LNCAP (cell line): ENCODE data around the gene CANT1.

Experiments used
- TF ChIP-seq, protein P1 (sequence below): fragments of 450-650 bp; IDR thresholded peaks from 2 replicates; pipeline ENCODE4 v1.5.1; 2017; ENCODE audit warnings: mild to moderate bottlenecking

CANT1 gene

DNA sequence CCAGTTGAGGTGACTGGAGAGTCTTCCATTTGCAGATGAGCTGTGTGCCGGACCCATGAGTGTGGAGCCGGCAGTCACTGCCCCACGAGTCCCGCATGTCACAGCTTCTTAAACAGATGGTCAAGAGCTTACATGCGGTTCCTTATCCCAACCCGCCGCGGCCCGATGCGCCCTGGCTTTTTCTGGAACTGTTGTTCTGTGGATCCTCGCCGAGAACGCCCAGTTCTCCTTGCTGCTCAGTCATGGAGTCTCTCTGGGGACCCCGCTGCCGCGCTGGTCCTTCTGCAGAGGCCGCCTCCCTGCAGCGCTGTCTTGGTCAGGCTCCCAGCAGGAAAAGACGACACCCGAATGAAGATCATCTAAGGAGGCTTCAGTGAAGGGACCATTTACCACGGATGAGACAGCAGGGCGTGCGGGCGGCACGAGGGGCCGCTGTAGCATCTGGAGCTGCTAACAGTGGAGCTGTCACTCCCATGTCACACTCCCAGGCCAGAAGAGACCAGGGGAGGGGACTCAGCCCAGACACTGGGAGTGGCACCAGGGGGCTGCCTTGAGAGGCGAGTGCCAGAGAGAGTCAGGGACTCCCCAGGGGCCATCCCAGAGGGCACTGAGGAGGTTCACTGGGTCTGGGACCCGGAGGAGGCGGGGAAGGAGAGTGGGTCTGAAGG is 19.1 kb downstream of the CANT1 start:
- TF ChIP-seq, protein P1, sequence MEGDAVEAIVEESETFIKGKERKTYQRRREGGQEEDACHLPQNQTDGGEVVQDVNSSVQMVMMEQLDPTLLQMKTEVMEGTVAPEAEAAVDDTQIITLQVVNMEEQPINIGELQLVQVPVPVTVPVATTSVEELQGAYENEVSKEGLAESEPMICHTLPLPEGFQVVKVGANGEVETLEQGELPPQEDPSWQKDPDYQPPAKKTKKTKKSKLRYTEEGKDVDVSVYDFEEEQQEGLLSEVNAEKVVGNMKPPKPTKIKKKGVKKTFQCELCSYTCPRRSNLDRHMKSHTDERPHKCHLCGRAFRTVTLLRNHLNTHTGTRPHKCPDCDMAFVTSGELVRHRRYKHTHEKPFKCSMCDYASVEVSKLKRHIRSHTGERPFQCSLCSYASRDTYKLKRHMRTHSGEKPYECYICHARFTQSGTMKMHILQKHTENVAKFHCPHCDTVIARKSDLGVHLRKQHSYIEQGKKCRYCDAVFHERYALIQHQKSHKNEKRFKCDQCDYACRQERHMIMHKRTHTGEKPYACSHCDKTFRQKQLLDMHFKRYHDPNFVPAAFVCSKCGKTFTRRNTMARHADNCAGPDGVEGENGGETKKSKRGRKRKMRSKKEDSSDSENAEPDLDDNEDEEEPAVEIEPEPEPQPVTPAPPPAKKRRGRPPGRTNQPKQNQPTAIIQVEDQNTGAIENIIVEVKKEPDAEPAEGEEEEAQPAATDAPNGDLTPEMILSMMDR = no peak

DNA sequence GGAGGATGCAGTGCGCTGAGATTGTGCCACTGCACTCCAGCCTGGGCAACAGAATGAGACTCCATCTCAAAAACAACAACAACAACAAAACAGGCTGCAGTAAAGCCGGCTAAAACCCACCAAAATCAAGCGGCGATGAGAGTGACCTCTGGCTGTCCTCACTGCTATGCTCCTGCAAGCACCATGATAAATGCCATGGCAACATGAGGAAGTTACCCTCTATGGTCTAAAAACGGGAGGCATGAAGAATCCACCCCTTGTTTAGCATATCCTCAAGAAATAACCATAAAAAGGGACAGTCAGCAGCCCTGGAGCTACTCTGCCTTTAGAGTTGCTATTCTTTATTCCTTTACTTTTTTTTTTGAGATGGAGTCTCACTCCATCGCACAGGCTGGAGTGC is 21.4 kb downstream of the CANT1 start:
- TF ChIP-seq, protein P1 = no peak

DNA sequence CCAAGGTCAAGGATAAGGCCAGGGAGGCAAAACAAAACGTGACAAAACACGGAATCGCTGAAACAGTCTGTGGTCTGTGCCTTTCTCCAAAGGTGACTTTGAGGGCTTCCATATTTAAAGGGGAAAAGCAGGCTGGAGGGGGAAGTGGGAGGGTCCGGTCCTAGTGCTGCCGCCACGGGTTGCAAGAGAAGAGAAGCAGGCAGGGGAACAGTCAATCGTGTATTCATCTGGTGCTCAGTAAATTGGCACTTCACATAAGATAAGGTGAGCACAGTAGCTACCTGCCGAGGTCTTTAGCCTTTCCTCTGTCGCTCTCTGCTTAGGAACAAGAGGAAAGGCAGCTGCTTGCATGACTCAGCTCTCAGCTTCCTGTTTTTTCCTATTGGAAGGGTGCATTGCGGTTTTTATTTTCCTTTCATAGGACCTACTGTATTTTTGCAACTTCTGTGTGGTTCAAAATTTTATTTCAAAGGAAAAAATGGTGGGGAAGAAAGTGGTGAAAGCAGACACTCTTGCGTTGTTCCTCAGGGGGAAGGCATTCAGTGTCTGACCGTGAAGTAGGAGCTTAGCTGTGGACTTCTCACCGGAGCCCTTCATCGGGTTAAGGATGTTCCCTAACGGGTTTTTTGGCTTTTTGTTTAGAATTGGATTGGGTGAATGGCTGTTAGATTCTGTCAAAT is 22.8 kb downstream of the CANT1 start:
- TF ChIP-seq, protein P1 = no peak

DNA sequence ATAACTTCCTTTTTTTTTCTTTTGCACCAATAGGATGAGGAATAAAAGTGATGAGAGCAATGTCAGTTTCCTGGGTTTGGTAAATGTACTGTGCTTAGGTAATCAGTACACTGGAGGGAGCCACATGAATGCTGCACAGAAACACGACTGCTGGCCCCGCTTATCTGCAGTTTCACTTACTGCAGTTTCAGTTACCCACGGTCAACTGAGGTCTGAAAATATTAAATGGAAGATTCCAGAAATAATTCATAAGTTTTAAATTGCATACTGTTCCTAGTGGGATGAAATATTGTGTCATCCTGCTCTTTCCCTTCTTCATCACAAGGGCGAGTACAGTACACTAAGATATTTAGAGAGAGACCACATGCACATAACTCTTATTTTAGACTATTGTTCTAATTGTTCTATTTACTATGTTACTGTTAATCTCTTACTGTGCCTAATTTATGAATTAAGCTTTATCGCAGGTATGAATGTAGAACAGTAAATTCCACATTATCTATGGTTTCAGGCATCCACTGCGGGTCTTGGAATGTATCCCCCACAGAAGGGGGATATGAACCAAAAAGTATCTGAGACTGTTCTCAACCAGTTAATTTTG is 23.4 kb downstream of the CANT1 start:
- TF ChIP-seq, protein P1 = peak; percentile 29; the same call in 1 of the 2 replicates

DNA sequence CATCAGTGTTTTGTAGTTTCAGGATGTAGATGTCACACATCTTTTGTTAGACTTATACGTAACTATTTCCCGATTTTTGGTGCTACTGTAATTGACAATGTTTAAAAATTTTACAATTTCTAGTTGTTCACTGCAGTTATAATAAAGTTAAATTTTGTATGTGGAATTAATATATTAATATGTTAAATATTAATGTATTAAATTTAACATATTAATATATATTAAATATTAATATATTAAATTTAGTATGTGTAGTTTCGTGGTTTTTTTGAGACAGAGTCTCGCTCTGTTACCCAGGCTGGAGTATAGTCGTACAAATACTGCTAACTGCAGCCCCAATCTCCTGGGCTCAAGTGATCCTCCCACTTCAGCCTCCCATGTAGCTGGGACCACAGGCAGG is 24.2 kb downstream of the CANT1 start:
- TF ChIP-seq, protein P1 = no peak

DNA sequence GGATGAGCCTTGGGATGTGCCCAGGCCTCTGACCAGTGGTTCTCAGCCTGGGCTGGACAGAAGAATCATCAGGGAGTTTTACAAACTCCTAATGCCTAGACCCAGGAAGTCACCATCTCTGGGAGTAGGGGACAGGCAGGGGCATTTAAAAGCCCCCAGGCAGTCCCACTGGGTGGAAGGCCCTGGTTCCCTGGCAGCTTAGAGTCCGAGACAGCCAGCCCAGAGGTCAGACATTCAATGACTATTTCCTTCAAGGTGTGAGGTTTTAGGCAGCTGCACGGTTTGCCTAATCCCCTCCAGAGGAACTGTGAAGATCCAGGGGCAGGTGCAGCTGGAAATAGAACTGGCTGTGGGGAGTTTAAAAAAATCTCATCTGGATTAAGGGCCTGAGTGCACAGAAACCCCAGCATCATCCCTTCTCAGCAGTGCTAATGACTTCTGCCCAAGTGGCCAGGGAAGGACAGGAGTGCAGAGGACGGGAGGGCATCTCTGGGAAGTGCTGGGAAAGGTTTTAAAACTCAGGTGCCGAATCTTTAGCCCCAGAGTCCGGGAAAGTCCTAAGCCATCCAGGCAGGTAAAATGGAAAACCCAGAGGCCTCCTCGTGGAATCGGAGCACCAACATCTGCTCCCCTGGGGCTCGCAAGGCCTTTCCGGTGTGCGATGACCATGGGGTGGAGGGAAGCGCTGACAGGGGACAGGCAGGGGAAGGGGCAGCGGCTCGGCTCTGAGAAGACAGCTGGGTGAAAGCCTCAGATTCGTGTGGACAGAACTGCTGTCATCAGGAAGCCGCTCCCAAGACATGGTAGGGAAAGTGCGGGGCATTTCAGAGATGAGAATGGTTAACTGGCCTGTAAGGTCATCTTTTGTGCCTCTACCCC is 28.3 kb downstream of the CANT1 start:
- TF ChIP-seq, protein P1 = no peak

DNA sequence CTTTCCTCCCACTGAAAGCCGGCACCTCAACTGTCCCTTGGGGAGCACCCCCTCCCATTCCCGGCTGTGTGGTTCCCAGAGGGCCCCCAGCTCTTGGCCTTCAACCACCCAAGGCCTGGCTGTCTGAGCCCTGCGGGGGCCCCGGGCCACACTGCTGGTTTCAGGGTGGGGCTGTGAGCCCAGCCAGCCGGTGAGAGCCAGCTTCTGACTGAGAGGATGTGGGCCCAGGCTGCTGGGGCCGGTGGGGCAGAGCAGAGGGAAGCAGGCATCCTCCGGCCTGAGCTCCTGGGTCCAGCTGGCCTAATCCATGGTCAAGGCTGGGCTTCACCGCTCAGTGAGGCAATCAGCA is 29.0 kb downstream of the CANT1 start:
- TF ChIP-seq, protein P1 = no peak
